BLaER1 treated with 17β-estradiol and CSF1 and Interleukin-3, amounts not matched to agents 10 nM and 100 nM (cell line): ENCODE data around the gene ADGRG3.

Source experiments
- H3K27ac ChIP-seq, 11 experiments: shearing (Covaris generic); formaldehyde crosslinking; 2 replicates each; pipeline ENCODE4 v1.8.1; 2022
- H3K27me3 ChIP-seq, 11 experiments: shearing (Covaris generic); formaldehyde crosslinking; 2 replicates each; pipeline ENCODE4 v1.8.1; 2022
- H3K36me3 ChIP-seq, 11 experiments: shearing (Covaris generic); formaldehyde crosslinking; 2 replicates each; pipeline ENCODE4 v1.8.1; 2022
- H3K4me1 ChIP-seq, 10 experiments: shearing (Covaris generic); formaldehyde crosslinking; 2 replicates each; pipeline ENCODE4 v1.8.1; 2022
- H3K4me2 ChIP-seq, 11 experiments: shearing (Covaris generic); formaldehyde crosslinking; 2 replicates each; pipeline ENCODE4 v1.8.1; 2022
- H3K4me3 ChIP-seq, 10 experiments: shearing (Covaris generic); formaldehyde crosslinking; 2 replicates each; pipeline ENCODE4 v1.8.1; 2022
- H3K9ac ChIP-seq, 11 experiments: shearing (Covaris generic); formaldehyde crosslinking; 2 replicates each; pipeline ENCODE4 v1.8.1; 2022
- H3K9me3 ChIP-seq, 11 experiments: shearing (Covaris generic); formaldehyde crosslinking; replicated peaks in 1 of 11; 2 replicates each; pipeline ENCODE4 v1.8.1; 2022
- H4K20me1 ChIP-seq, 11 experiments: shearing (Covaris generic); formaldehyde crosslinking; 2 replicates each; pipeline ENCODE4 v1.8.1; 2022
- Cebpa-rat ChIP-seq, 11 experiments: shearing (Covaris generic); IDR thresholded peaks; 2 replicates each; pipeline ENCODE4 v1.8.1; 2022

Gene ADGRG3

DNA sequence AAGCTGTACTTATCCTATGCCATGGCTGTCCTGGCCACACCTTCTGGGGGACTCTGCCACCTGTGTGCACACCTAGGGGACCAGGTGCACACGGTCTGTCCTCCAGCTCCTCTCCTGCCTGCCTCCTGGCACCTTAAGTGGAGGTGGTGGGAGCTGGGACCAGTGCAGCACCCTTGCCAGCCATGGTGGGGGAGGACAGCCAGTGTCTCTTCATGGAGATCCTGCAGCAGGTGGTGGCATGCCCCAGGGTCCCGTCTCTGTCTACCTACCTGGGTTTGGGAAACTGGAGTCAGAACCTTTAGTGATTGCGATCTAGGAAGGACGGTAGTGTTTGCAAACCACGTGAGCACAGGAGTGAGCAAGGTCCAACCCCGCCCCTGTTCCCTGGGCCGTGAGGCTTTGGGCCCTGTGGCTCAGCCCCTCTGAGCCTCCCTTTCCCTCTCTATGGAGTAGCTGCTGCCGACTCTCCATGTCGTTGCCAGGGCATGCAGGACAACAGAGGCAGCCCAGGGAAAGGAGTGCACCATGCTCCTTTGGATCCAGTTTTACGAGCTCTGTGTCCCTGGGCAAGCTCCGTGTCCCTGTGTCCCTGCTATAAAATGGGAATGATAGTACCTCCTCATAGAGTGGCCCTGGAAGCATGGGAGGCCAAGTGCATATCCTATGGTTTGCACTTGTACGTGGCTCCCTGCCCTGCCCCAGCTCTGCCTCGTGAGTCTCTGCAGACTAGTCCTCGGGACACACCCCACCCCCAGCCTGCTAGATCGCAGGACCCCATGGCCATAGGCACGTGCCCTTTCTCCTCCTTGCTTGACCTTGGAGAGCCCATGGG, 32.6 kb upstream of the ADGRG3 start:
- TF ChIP-seq Cebpa-rat (IDR thresholded peaks at IDR 0.05), result no peak
- Histone ChIP-seq H3K36me3 (no peaks in the 10 kb centered on the region), H3K4me1 (peaks cover 68 to 100% (median 90%) of the 10 kb centered on the region in 10 experiments), H3K27ac (no peak overlapping the region), H3K4me2 (peak overlapping the region in 10 of 11 experiments; percentile 70 to 94 (median 84); a peak in 16 of 22 replicates), H3K9me3 (no peaks in the 10 kb centered on the region), H3K27me3 (no peaks in the 10 kb centered on the region), H3K4me3 (no peak overlapping the region), H4K20me1 (no peaks in the 10 kb centered on the region; a peak in 1 of 22 replicates), H3K9ac (no peak overlapping the region)

- Histone ChIP-seq H3K9ac (no peak overlapping the region), H3K4me2 (peak overlapping the region; percentile 76 to 94 (median 86); a peak in 18 of 22 replicates), H3K27ac (peak overlapping the region in 1 of 11 experiments; percentile 72; a peak in 2 of 22 replicates), H3K4me1 (peaks cover 68 to 100% (median 91%) of the 10 kb centered on the region in 10 experiments), H4K20me1 (no peaks in the 10 kb centered on the region; a peak in 1 of 22 replicates), H3K9me3 (no peaks in the 10 kb centered on the region), H3K27me3 (no peaks in the 10 kb centered on the region), H3K4me3 (no peak overlapping the region), H3K36me3 (no peaks in the 10 kb centered on the region)
- TF ChIP-seq Cebpa-rat (IDR thresholded peaks at IDR 0.05), result no peak
Observed at GRCh38 chr16:57636184-57636583, 31.9 kb upstream of the ADGRG3 start.

GRCh38 chr16:57637020-57637419, 31.1 kb upstream of the ADGRG3 start:
- H4K20me1 ChIP-seq, result no peaks in the 10 kb centered on the region; a peak in 1 of 22 replicates
- no peaks in the 10 kb centered on the region for H3K9me3 ChIP-seq
- peaks cover 75 to 100% (median 94%) of the 10 kb centered on the region in 10 experiments for H3K4me1 ChIP-seq
- H3K4me2 ChIP-seq, result peak overlapping the region; percentile 76 to 94 (median 86)
- H3K36me3 ChIP-seq, result no peaks in the 10 kb centered on the region
- no peaks in the 10 kb centered on the region for H3K27me3 ChIP-seq
- H3K9ac ChIP-seq, result peak overlapping the region in 10 of 11 experiments; percentile 7 to 67 (median 52); a peak in 15 of 22 replicates
- no peak for TF ChIP-seq Cebpa-rat (IDR thresholded peaks at IDR 0.05)
- H3K27ac ChIP-seq, result peak overlapping the region in 9 of 11 experiments; percentile 40 to 72 (median 56); a peak in 14 of 22 replicates
- peak overlapping the region in 3 of 10 experiments; percentile 17 to 37 (median 31); a peak in 3 of 20 replicates for H3K4me3 ChIP-seq

DNA sequence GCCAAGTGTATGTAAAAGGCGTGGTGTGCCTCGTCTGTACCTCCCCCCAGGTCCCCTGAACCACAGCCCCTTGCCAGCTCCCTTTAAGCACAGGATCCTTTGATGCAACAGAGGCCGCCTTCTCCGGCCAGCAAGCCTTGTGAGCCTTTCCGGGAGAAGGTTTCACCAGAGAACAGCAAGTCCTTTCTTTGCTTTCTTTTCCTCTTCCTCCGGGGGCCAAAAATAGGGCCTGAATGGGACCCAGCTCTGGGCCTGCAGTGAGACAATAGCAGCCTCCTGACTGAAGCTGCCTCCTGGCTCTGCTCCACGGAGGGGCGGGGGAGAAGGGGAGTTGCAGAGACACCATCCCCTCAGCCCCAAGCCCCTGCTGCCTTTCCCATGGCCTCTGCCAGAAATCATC, 30.7 kb upstream of the ADGRG3 start:
- Histone ChIP-seq H3K27me3 (no peaks in the 10 kb centered on the region), H3K4me2 (peak overlapping the region; percentile 76 to 94 (median 86)), H4K20me1 (no peaks in the 10 kb centered on the region; a peak in 1 of 22 replicates), H3K36me3 (no peaks in the 10 kb centered on the region), H3K9me3 (no peaks in the 10 kb centered on the region), H3K4me1 (peaks cover 79 to 100% (median 97%) of the 10 kb centered on the region in 10 experiments), H3K4me3 (peak overlapping the region in 3 of 10 experiments; percentile 17 to 37 (median 31); a peak in 4 of 20 replicates), H3K9ac (peak overlapping the region; percentile 7 to 67 (median 50); a peak in 18 of 22 replicates), H3K27ac (peak overlapping the region in 9 of 11 experiments; percentile 40 to 72 (median 56); a peak in 15 of 22 replicates)
- TF ChIP-seq Cebpa-rat (IDR thresholded peaks at IDR 0.05), result no peak

DNA sequence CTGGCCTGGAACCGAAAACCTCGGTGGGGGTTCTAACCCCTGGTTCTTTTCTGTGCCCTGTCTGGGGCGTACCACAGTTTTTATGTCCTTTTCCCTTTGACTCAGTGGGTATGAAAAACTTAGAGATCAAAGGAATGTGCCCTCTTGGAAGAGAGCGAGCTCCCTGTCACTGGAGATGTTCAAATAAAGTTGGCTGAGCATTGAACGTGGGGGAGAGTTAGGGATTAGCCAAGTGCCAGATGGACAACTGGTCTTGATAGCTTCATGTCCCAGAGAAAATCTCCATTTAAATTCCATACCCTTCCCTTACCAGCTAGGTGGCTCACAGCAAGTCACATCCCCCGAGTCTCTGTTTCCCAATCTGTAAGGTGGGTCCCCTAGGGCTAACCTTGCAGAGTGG, 30.1 kb upstream of the ADGRG3 start:
- peak overlapping the region in 2 of 10 experiments; percentile 31 to 37; a peak in 2 of 20 replicates for H3K4me3 ChIP-seq
- H3K9me3 ChIP-seq, result no peaks in the 10 kb centered on the region
- peak overlapping the region in 10 of 11 experiments; percentile 29 to 67 (median 52); a peak in 12 of 22 replicates for H3K9ac ChIP-seq
- H3K27me3 ChIP-seq, result no peaks in the 10 kb centered on the region
- H3K4me2 ChIP-seq, result peak overlapping the region; percentile 76 to 94 (median 86)
- H4K20me1 ChIP-seq, result no peaks in the 10 kb centered on the region; a peak in 1 of 22 replicates
- peaks cover 84 to 100% (median 98%) of the 10 kb centered on the region in 10 experiments for H3K4me1 ChIP-seq
- no peaks in the 10 kb centered on the region for H3K36me3 ChIP-seq
- peak overlapping the region in 9 of 11 experiments; percentile 40 to 72 (median 56); a peak in 16 of 22 replicates for H3K27ac ChIP-seq
- no peak for TF ChIP-seq Cebpa-rat (IDR thresholded peaks at IDR 0.05)

GRCh38 chr16:57638381-57638780, 29.7 kb upstream of the ADGRG3 start:
- peaks cover 88 to 100% (median 100%) of the 10 kb centered on the region in 10 experiments for H3K4me1 ChIP-seq
- H3K36me3 ChIP-seq, result no peaks in the 10 kb centered on the region
- H3K9ac ChIP-seq, result peak overlapping the region in 4 of 11 experiments; percentile 14 to 57 (median 52); a peak in 2 of 22 replicates
- no peaks in the 10 kb centered on the region for H3K27me3 ChIP-seq
- H3K27ac ChIP-seq, result peak overlapping the region in 8 of 11 experiments; percentile 10 to 72 (median 52); a peak in 9 of 22 replicates
- H4K20me1 ChIP-seq, result no peaks in the 10 kb centered on the region; a peak in 1 of 22 replicates
- no peaks in the 10 kb centered on the region for H3K9me3 ChIP-seq
- H3K4me2 ChIP-seq, result peak overlapping the region; percentile 76 to 94 (median 86)
- TF ChIP-seq Cebpa-rat (IDR thresholded peaks at IDR 0.05), result no peak
- no peak overlapping the region for H3K4me3 ChIP-seq

GRCh38 chr16:57639172-57639887, 28.8 kb upstream of the ADGRG3 start:
- Histone ChIP-seq H4K20me1 (no peaks in the 10 kb centered on the region; a peak in 1 of 22 replicates), H3K4me2 (peak overlapping the region; percentile 46 to 94 (median 81)), H3K4me1 (peaks cover 89 to 100% (median 99%) of the 10 kb centered on the region in 10 experiments), H3K27me3 (no peaks in the 10 kb centered on the region), H3K9me3 (no peaks in the 10 kb centered on the region), H3K9ac (peak overlapping the region in 7 of 11 experiments; percentile 8 to 83 (median 22); a peak in 11 of 22 replicates), H3K4me3 (peak overlapping the region in 1 of 10 experiments; percentile 22; a peak in 2 of 20 replicates), H3K27ac (peak overlapping the region in 4 of 11 experiments; percentile 28 to 61 (median 40); a peak in 5 of 22 replicates), H3K36me3 (0 out of 22 replicates have a peak, but pooled peaks cover 0 to 2% (median 0%) of the 10 kb centered on the region in 11 experiments)
- no peak for TF ChIP-seq Cebpa-rat (IDR thresholded peaks at IDR 0.05)

GRCh38 chr16:57640185-57640584, 27.9 kb upstream of the ADGRG3 start:
- Histone ChIP-seq H3K4me1 (peaks cover 89 to 100% (median 99%) of the 10 kb centered on the region in 10 experiments), H3K27me3 (no peaks in the 10 kb centered on the region), H3K27ac (peak overlapping the region in 3 of 11 experiments; percentile 5 to 95 (median 44); a peak in 3 of 22 replicates), H3K4me2 (peak overlapping the region; percentile 46 to 94 (median 81)), H3K9ac (peak overlapping the region in 4 of 11 experiments; percentile 2 to 83 (median 33); a peak in 4 of 22 replicates), H3K9me3 (no peaks in the 10 kb centered on the region), H4K20me1 (no peaks in the 10 kb centered on the region), H3K4me3 (no peak overlapping the region; a peak in 2 of 20 replicates), H3K36me3 (0 out of 22 replicates have a peak, but pooled peaks cover 0 to 5% (median 0%) of the 10 kb centered on the region in 11 experiments)
- TF ChIP-seq Cebpa-rat (IDR thresholded peaks at IDR 0.05), result no peak
